GM21526 (cell line): ENCODE results near the gene NAT9.

Source experiments
- ATAC-seq: cut with Tn5 transposase; IDR thresholded peaks from one replicate; pipeline ENCODE4 v1.9.1; 2021; ENCODE audit warnings: moderate library complexity; ENCODE audit not compliant: unreplicated experiment, low FRiP score

Gene NAT9

GRCh38 chr17:74733365-74734122 lies 42.6 kb downstream of the NAT9 start:
- no peak for ATAC-seq

DNA sequence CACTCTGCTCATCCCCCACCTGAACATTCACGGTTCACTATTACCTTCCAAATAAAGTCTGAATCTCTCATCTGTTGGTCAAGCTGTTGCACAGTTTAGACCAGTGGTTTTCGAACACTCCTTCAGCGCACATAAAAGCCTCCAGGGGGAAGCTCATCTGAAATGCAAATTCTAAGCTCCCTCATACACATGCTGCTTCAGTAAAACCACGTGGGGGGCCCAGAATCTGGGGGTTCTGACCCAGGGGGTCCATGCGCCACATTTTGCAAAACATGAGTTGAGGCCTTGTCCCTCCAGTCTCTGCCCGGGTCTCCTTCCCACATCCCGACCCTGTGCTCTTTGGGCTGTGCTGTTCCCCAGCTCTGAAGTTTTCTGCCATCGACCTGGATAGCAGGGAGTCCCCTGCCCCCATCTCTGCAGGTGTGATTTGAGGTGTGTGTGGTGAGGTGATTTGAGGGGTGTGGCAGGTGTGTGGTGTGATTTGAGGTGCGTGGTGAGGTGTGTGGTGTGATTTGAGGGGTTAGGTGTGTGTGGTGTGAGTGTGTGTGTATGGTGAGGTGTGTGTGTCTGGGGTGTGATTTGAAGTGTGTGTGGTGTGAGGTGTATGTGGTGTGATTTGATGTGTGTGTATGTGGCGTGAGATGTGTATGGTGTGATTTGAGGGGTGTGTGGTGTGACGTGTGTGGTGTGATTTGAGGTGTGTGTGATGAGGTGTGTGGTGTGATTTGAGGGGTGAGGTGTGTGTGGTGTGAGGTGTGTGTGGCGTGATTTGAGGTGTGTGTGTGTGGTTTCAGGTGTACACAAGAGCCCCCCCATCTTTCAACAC lies 43.9 kb downstream of the NAT9 start:
- ATAC-seq, result no peak

GRCh38 chr17:74731347-74731605 lies 44.9 kb downstream of the NAT9 start:
- no peak for ATAC-seq

GRCh38 chr17:74730491-74731346 lies 45.4 kb downstream of the NAT9 start:
- no peak for ATAC-seq

GRCh38 chr17:74729866-74730265 lies 46.3 kb downstream of the NAT9 start:
- ATAC-seq, result no peak

GRCh38 chr17:74729368-74729767 lies 46.8 kb downstream of the NAT9 start:
- ATAC-seq, result no peak

DNA sequence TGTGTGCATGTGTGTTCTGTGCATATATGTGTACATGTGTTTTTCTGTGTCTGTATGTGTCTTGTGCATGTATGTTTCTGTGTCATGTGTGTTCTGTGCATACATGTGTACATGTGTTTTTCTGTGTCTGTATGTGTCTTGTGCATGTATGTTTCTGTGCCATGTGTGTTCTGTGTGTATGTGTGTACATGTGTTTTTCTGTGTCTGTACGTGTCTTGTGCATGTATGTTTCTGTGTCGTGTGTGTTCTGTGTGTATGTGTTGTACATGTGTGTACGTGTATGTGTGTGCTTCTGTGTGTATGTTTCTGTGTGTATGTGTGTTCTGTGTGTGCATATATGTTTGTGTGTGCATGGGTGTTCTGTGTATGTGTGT lies 47.5 kb downstream of the NAT9 start:
- no peak for ATAC-seq

- ATAC-seq, result no peak
Observed at GRCh38 chr17:74728033-74728701, 48.0 kb downstream of the NAT9 start.

GRCh38 chr17:74725111-74725510 lies 51.0 kb downstream of the NAT9 start:
- no peak for ATAC-seq

DNA sequence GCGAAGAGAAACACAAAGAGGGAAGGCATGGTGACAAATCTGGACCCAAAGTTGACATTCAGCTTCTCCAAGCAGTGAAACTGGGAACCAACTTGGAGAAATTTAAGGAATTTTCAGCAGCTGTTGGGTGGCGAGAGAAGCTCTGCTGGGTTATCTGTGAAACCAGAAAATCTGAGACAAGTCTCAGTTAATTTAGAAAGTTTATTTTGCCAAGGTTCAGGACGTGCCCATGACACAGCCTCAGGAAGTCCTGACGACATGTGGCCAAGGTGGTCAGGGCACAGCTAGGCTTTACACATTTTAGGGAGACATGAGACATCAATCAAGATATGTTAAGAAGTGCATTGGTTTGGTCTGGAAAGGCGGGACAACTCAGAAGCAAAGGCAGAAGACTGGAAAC lies 52.3 kb downstream of the NAT9 start:
- no peak for ATAC-seq

DNA sequence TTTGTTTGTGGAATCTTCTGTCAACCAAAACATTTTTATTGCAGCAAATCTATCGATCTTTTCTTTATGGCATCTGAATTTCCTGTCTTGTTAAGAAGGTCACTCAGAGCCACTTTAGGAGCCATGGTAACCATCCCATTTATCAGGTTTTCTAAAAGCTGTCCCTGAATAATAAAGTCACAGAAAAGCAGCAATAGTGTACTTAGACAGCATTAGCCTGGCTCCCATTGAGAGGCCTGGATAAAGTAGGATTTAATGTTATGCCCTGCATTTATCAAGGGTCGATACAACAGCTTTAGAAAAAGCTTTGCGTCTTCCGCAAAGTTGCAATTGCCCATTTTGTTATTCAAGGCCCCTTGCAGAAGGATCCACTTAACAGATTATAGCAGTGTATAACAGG lies 53.4 kb downstream of the NAT9 start:
- ATAC-seq, result no peak
